ENCODE data around the gene DNMBP.

The DNMBP gene

DNA sequence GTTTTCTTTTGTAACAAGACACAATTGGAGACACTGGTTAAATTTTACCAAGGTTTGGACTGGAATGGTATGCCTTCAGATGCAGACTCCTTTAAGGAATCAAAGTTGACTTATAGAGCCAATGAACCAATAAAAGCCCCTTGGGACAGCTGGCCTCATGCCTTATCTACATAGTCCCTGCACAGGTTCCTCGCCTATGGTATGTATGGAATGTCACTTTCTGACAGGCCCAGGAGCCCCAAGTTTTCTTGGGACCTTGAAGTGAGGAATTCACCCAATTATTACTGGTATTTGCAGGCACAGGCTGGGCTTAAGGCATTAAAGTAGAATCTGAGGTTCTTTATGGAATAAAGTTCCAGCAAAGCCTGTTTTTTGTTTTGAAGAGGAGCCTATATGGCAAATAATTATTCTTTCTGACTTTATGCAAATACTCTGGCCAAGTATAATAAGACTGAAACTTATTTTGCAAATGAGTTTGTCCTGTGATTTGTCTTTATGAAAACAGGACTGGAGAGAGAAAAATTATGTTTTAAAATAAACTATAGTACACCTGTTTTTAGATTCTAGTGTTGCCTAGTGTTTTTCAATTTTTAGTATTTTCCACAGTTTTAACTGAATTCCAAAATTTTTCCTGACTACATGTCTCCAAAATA lies 24.1 kb upstream of the DNMBP start:
- no peak overlapping the region for H3K4me3 ChIP-seq (replicated peaks; ENCODE audit: low read depth, low read length)
- TF ChIP-seq, protein P1, sequence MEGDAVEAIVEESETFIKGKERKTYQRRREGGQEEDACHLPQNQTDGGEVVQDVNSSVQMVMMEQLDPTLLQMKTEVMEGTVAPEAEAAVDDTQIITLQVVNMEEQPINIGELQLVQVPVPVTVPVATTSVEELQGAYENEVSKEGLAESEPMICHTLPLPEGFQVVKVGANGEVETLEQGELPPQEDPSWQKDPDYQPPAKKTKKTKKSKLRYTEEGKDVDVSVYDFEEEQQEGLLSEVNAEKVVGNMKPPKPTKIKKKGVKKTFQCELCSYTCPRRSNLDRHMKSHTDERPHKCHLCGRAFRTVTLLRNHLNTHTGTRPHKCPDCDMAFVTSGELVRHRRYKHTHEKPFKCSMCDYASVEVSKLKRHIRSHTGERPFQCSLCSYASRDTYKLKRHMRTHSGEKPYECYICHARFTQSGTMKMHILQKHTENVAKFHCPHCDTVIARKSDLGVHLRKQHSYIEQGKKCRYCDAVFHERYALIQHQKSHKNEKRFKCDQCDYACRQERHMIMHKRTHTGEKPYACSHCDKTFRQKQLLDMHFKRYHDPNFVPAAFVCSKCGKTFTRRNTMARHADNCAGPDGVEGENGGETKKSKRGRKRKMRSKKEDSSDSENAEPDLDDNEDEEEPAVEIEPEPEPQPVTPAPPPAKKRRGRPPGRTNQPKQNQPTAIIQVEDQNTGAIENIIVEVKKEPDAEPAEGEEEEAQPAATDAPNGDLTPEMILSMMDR (IDR thresholded peaks at IDR 0.05; ENCODE audit: low read depth, low read length, missing control alignments) = no peak
- no peak for DNase-seq (ENCODE audit: extremely low read depth, low read depth)

DNA sequence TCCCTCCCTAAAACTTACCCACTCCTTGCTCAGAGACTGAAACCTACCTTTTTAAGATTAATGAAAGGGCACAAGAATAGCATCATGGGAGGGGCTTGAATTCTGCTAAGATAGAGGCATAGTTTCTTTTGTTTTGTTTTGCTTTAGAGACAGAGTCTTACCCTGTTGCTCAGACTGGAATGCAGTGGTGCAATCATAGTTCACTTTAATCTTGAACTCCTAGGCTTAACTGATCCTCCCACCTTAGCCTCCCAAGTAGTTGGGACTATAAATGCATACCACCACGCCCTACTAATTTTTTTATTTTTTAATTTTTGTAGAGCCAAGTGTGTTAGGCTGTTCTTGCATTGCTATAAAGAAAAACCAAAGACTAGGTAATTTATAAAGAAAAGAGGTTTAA lies 17.7 kb upstream of the DNMBP start:
- no peak for DNase-seq (ENCODE audit: extremely low read depth, low read depth)
- TF ChIP-seq, protein P1 (IDR thresholded peaks at IDR 0.05; ENCODE audit: low read depth, low read length, missing control alignments) = no peak
- H3K4me3 ChIP-seq (replicated peaks; ENCODE audit: low read depth, low read length) = no peak overlapping the region

DNA sequence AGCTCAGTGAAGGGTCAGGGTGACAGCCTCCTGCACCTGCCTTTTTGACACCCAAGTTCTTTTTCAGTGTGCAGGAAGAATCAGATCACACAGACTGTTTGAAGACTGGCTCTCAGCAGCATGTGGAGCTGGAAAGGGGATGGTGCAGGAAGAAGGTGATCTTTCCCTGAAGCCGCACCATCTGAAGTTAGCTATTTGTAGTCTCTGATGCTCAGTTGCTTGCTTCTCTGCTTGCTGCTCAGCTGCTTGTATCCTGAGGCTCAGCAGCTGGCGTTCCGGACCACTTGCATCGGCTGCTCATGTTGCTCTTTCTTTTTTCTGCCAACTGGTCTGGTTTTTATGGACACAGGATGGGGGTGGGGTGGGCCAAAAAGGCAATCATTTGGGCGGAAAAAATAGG lies 15.8 kb upstream of the DNMBP start:
- TF ChIP-seq, protein P1 (IDR thresholded peaks at IDR 0.05; ENCODE audit: low read depth, low read length, missing control alignments) = no peak
- H3K4me3 ChIP-seq (replicated peaks; ENCODE audit: low read depth, low read length) = no peak overlapping the region
- DNase-seq (ENCODE audit: extremely low read depth, low read depth) = no peak

DNA sequence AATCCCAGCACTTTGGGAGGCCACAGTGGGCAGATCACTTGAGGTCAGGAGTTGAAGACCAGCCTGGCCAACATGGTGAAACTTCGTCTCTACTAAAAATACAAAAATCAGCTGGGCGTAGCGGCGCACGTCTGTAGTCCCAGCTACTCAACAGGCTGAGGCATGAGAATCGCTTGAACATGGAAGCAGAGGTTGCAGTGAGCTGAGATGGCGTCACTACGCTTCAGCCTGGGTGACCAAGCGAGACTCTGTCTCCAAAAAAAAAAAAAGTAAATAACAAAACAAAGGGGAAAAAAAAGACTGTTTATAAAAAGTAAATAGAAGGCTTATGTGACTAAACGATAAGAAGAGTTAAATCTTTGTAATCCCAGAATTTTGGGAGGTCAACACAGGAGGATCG lies 15.0 kb upstream of the DNMBP start:
- DNase-seq (ENCODE audit: extremely low read depth, low read depth) = no peak
- TF ChIP-seq, protein P1 (IDR thresholded peaks at IDR 0.05; ENCODE audit: low read depth, low read length, missing control alignments) = no peak

DNA sequence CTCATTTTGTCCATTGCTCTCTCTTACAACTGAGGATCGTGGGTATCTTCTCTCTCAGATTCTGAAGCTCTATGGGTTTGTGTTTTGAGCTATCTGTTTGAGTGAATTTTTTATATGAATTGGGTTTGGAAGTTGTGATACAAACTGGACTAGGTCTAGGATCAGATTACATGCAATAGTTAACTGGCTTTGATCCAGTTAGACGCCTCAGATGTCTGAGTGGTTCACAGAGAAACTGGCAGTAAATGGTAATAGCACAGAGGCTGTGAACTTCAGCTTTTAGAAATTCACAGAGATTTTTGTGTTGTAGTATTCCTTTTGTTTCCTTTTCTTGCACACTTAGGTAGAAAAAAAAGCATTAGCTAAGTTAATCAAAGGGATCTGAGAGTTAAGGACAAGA lies 12.7 kb upstream of the DNMBP start:
- TF ChIP-seq, protein P1 (IDR thresholded peaks at IDR 0.05; ENCODE audit: low read depth, low read length, missing control alignments) = no peak
- no peak overlapping the region for H3K4me3 ChIP-seq (replicated peaks; ENCODE audit: low read depth, low read length)
- no peak for DNase-seq (ENCODE audit: extremely low read depth, low read depth)

More for the DNA sequence above, 15.0 kb upstream of the DNMBP start:
- H3K4me3 ChIP-seq (replicated peaks; ENCODE audit: low read depth, low read length) = no peak overlapping the region

DNA sequence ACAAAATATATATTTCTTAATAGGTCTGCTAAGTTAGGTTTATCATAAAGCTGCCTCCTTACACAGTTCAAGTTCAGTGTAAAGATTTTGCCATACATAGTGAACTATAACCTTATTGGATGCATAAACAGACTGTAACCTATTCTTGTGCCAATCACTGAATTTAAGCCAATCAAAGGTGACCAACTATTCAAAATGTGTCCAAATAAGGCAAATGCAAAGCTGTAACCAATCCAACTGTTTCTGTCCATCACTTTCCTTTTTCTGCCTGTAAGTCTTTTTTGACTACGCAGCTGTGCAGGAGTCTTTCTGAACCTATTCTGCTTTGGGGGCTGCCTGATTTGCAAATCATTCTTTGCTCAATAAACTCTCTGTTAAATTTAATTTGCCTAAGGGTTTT lies 11.6 kb upstream of the DNMBP start:
- TF ChIP-seq, protein P1 (IDR thresholded peaks at IDR 0.05; ENCODE audit: low read depth, low read length, missing control alignments) = no peak
- no peak for DNase-seq (ENCODE audit: extremely low read depth, low read depth)
- H3K4me3 ChIP-seq (replicated peaks; ENCODE audit: low read depth, low read length) = no peak overlapping the region

DNA sequence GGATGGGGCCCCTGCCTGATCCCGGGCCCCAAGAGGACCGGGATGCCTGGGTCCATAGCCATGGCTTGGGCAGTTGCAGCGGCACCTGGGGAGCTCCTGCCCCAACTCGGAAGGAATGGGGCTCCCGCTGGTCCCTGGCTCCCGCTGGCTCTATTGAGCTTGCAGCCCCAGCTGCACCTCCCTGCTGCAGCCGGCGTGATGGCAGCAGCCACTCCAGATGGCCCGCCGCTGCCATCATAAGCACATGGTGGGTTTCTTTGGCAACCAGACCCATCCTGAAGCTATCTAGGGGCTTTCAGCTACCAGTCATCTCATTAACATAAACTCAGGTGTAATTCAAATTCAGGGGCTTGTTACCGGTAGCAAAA lies 11.1 kb upstream of the DNMBP start:
- no peak for DNase-seq (ENCODE audit: extremely low read depth, low read depth)
- TF ChIP-seq, protein P1 (IDR thresholded peaks at IDR 0.05; ENCODE audit: low read depth, low read length, missing control alignments) = no peak
- H3K4me3 ChIP-seq (replicated peaks; ENCODE audit: low read depth, low read length) = no peak overlapping the region
